WTC11 (cell line): Measurements from ENCODE around the gene TTL. TPM values are rescaled to one million over a fixed set of nuclear protein-coding genes. Genes with fewer than 3 reads are reported as not detected.
A peak's percentile ranks its signal among the peaks of the same experiment; 100 is the strongest.

Experiments used
- ATAC-seq: fragments of 200-7000 bp; cut with Tn5 transposase; 2 replicates; pipeline ENCODE4 v1.10.0; 2021; ENCODE audit warnings: mild to moderate bottlenecking, moderate library complexity
- CTCF ChIA-PET: fragments of 300-600 bp; sonication (Branson Sonifier 250); formaldehyde crosslinking; loops from one replicate; lab custom pipeline; 2021; ENCODE audit warnings: antibody characterized with exemption; lab: Charles Lee
- POLR2A ChIA-PET: fragments of 350-600 bp; sonication (Branson Sonifier 250); formaldehyde crosslinking; loops from one replicate; lab custom pipeline; 2021; ENCODE audit warnings: antibody characterized with exemption; lab: Charles Lee
- DNase-seq: peaks from one replicate; pipeline ENCODE4 v3.0.0; 2021; ENCODE audit warnings: low spot score
- H3K27ac Mint-ChIP-seq: 2 replicates; pipeline ENCODE4 v1.8.0; 2021; ENCODE audit warnings: mixed read lengths
- H3K27me3 Mint-ChIP-seq: 2 replicates; pipeline ENCODE4 v1.8.0; 2021; ENCODE audit warnings: low read depth, mild to moderate bottlenecking, moderate library complexity, mixed read lengths
- H3K36me3 Mint-ChIP-seq: 2 replicates; pipeline ENCODE4 v1.8.0; 2021; ENCODE audit warnings: mixed read lengths
- H3K4me1 Mint-ChIP-seq: 2 replicates; pipeline ENCODE4 v1.8.0; 2022; ENCODE audit warnings: mixed read lengths
- H3K4me3 Mint-ChIP-seq: 2 replicates; pipeline ENCODE4 v1.8.0; 2021; ENCODE audit warnings: mild to moderate bottlenecking, moderate library complexity, mixed read lengths
- H3K9me3 Mint-ChIP-seq: 2 replicates; pipeline ENCODE4 v1.8.0; 2021; ENCODE audit warnings: mixed read lengths
- CREM ChIP-seq: sonication (generic); formaldehyde crosslinking; IDR thresholded peaks from 2 replicates; pipeline ENCODE4 v1.8.1; 2022; ENCODE audit warnings: mild to moderate bottlenecking, missing genetic modification reagents, moderate library complexity
- CTCF ChIP-seq: fragments of 200-600 bp; IDR thresholded peaks from 2 replicates; pipeline ENCODE4 v1.8.0; 2022; ENCODE audit warnings: antibody characterized with exemption
- E2F1 ChIP-seq: sonication (generic); formaldehyde crosslinking; IDR thresholded peaks from 2 replicates; pipeline ENCODE4 v1.8.0; 2022; ENCODE audit warnings: mild to moderate bottlenecking, missing genetic modification reagents
- ELF4 ChIP-seq: sonication (generic); formaldehyde crosslinking; IDR thresholded peaks from 2 replicates; pipeline ENCODE4 v1.8.1; 2022; ENCODE audit warnings: low read depth, mild to moderate bottlenecking, moderate library complexity, missing genetic modification reagents
- FOXJ3 ChIP-seq: sonication (generic); formaldehyde crosslinking; IDR thresholded peaks from 2 replicates; pipeline ENCODE4 v1.9.0; 2021; ENCODE audit warnings: missing genetic modification reagents, mild to moderate bottlenecking, borderline replicate concordance
- IRF2 ChIP-seq: sonication (generic); formaldehyde crosslinking; IDR thresholded peaks from 2 replicates; pipeline ENCODE4 v1.8.0; 2022; ENCODE audit warnings: low read depth, missing genetic modification reagents, borderline replicate concordance
- JUN ChIP-seq: sonication (generic); formaldehyde crosslinking; IDR thresholded peaks from 2 replicates; pipeline ENCODE4 v1.8.0; 2023; ENCODE audit warnings: mild to moderate bottlenecking, missing genetic modification reagents
- PRDM15 ChIP-seq: sonication (generic); formaldehyde crosslinking; IDR thresholded peaks from 2 replicates; pipeline ENCODE4 v1.8.0; 2022; ENCODE audit warnings: missing genetic modification reagents
- RELA ChIP-seq: sonication (generic); formaldehyde crosslinking; IDR thresholded peaks from 2 replicates; pipeline ENCODE4 v1.8.1; 2022; ENCODE audit warnings: missing genetic modification reagents, mild to moderate bottlenecking, borderline replicate concordance
- SMAD4 ChIP-seq: sonication (generic); formaldehyde crosslinking; IDR thresholded peaks from 2 replicates; pipeline ENCODE4 v1.8.0; 2022; ENCODE audit warnings: mild to moderate bottlenecking, missing genetic modification reagents
- SP1 ChIP-seq: sonication (generic); formaldehyde crosslinking; conservative IDR thresholded peaks from 2 replicates; pipeline ENCODE4 v1.8.1; 2022; ENCODE audit warnings: missing genetic modification reagents
- USF2 ChIP-seq: sonication (generic); formaldehyde crosslinking; IDR thresholded peaks from 2 replicates; pipeline ENCODE4 v1.8.1; 2023; ENCODE audit warnings: mild to moderate bottlenecking, missing genetic modification reagents, moderate library complexity
- ZMAT4 ChIP-seq: fragments of 250-450 bp; sonication (Bioruptor Pico); IDR thresholded peaks from 2 replicates; pipeline ENCODE4 v1.9.0; 2021; ENCODE audit warnings: mild to moderate bottlenecking
- ZNF121 ChIP-seq: sonication (generic); formaldehyde crosslinking; IDR thresholded peaks from 2 replicates; pipeline ENCODE4 v1.8.0; 2023; ENCODE audit warnings: missing genetic modification reagents
- ZNF263 ChIP-seq: sonication (generic); formaldehyde crosslinking; IDR thresholded peaks from 2 replicates; pipeline ENCODE4 v1.8.1; 2022; ENCODE audit warnings: low read depth, mild to moderate bottlenecking, moderate library complexity, missing genetic modification reagents
- ZNF396 ChIP-seq: fragments of 250-450 bp; sonication (Bioruptor Pico); IDR thresholded peaks from 2 replicates; pipeline ENCODE4 v1.8.0; 2021; ENCODE audit warnings: mild to moderate bottlenecking, moderate library complexity, borderline replicate concordance
- ZNF423 ChIP-seq: fragments of 250-450 bp; sonication (Bioruptor Pico); IDR thresholded peaks from 2 replicates; pipeline ENCODE4 v2.1.2; 2022; ENCODE audit warnings: mild to moderate bottlenecking, moderate library complexity
- total RNA-seq: library from RNA; stranded (reverse); gene quantifications from 3 replicates; pipeline ENCODE4 v1.2.3, GENCODE V29; 2021
- TF ChIP-seq, protein P1 (sequence below): sonication (generic); formaldehyde crosslinking; IDR thresholded peaks from 2 replicates; pipeline ENCODE4 v1.8.0; 2023; ENCODE audit warnings: missing genetic modification reagents
- TF ChIP-seq, protein P2 (sequence below): fragments of 250-450 bp; sonication (Bioruptor Pico); conservative IDR thresholded peaks from 2 replicates; pipeline ENCODE4 v1.9.0; 2021; ENCODE audit warnings: mild to moderate bottlenecking
- TF ChIP-seq, protein P3 (sequence below): sonication (generic); formaldehyde crosslinking; IDR thresholded peaks from 2 replicates; pipeline ENCODE4 v1.8.0; 2022; ENCODE audit warnings: mild to moderate bottlenecking, missing genetic modification reagents

The TTL gene
- total RNA-seq, 1 experiment from 2014 or later = 44.2 TPM

DNA sequence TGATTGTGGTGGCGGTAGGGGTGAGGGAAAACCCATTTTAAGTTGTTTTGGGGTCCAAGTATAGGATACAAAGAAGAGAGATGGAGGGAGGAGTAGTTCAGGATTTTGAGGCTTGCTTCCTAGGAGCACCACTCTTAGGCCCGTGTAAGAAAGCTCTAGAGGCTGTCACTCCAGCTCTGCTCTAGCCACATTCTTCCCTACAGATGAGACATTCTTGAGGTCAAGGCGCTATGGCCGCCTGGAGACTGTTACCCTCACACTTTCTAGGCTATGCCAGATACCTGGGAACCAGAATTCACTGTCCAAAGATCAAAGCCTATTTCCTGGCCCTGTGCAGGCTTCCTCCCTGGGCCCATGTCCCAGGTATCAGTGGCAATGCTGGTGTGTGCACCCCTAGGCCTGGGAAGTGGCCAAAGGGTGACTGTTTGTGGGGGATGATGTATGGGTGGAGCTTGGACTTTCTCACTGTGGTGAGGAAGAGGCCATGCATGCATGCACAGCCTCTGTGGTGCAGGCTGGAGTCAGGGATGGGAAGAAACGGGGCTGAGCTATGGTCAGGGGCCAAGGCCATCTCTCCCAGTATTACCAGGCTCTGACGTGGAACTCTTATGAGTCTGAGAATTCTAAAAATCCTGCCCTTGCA, 7.0 kb upstream of the TTL start:
- POLR2A ChIA-PET = no interaction called here
- TF ChIP-seq ZNF121 = no peak
- no peak for TF ChIP-seq JUN (CRISPR knock-in tag)
- TF ChIP-seq RELA (CRISPR knock-in tag) = no peak
- TF ChIP-seq ZNF396 (CRISPR knock-in tag) = no peak
- TF ChIP-seq, protein P1, sequence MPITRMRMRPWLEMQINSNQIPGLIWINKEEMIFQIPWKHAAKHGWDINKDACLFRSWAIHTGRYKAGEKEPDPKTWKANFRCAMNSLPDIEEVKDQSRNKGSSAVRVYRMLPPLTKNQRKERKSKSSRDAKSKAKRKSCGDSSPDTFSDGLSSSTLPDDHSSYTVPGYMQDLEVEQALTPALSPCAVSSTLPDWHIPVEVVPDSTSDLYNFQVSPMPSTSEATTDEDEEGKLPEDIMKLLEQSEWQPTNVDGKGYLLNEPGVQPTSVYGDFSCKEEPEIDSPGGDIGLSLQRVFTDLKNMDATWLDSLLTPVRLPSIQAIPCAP (CRISPR knock-in tag) = no peak
- no peak for TF ChIP-seq FOXJ3 (CRISPR knock-in tag)
- TF ChIP-seq ZNF423 = no peak
- H3K4me1 Mint-ChIP-seq = no peaks in the 10 kb centered on the region
- no peaks in the 10 kb centered on the region for H3K36me3 Mint-ChIP-seq
- no peak overlapping the region for H3K4me3 Mint-ChIP-seq
- DNase-seq (no peak), ATAC-seq (no peak)
- H3K27me3 Mint-ChIP-seq = peaks cover 3% of the 10 kb centered on the region
- CTCF ChIA-PET = no interaction called here
- H3K27ac Mint-ChIP-seq = no peak overlapping the region
- no peaks in the 10 kb centered on the region for H3K9me3 Mint-ChIP-seq

- DNase-seq (no peak), ATAC-seq (no peak)
- Mint-ChIP-seq H3K4me3 (no peak overlapping the region), H3K27ac (no peak overlapping the region), H3K4me1 (peaks cover 4% of the 10 kb centered on the region; the same call in 1 of the 2 replicates), H3K27me3 (peaks cover 8% of the 10 kb centered on the region), H3K9me3 (no peaks in the 10 kb centered on the region), H3K36me3 (no peaks in the 10 kb centered on the region)
- CTCF ChIA-PET = no interaction called here
- POLR2A ChIA-PET = no interaction called here
- TF ChIP-seq ELF4 (CRISPR knock-in tag) (no peak), ZNF396 (CRISPR knock-in tag) (no peak), CTCF (no peak), CREM (no peak), USF2 (no peak), ZMAT4 (CRISPR knock-in tag) (no peak), SP1 (CRISPR knock-in tag) (no peak)
- TF ChIP-seq, protein P2, sequence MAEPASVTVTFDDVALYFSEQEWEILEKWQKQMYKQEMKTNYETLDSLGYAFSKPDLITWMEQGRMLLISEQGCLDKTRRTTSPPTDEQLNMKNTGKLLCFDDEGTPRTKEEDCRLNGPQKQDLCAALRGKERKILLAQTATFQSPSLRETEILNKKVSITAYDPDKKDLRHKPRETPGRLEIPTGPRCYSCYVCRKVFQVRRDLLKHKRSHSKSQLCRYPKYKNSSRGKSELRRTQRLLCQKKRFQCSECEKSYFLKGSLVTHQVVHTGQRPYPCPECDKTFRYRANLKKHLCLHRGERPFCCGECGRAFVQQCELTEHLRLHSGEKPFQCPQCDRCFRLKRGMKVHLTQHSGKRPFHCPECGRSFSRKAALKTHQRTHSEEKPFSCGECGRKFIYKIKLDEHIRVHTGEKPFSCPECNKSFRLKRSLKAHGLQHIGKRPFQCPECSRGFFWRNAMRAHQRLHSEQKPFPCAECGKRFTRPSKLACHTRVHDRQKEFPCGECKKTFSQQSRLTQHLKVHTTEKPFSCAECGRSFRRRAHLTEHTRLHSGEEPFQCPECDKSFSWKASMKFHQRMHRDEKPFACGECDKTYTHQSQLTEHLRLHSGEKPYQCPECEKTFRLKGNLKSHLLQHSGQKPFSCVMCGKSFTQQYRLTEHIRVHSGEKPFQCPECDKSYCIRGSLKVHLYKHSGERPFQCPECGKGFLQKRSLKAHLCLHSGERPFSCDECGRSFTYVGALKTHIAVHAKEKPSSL = no peak
- TF ChIP-seq, protein P3, sequence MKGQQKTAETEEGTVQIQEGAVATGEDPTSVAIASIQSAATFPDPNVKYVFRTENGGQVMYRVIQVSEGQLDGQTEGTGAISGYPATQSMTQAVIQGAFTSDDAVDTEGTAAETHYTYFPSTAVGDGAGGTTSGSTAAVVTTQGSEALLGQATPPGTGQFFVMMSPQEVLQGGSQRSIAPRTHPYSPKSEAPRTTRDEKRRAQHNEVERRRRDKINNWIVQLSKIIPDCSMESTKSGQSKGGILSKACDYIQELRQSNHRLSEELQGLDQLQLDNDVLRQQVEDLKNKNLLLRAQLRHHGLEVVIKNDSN (CRISPR knock-in tag) = no peak
Observed at GRCh38 chr2:112476434-112476833, 5.5 kb upstream of the TTL start.

GRCh38 chr2:112480530-112481049, 1.4 kb upstream of the TTL start:
- ATAC-seq = no peak
- ChIA-PET POLR2A (no interaction called here), CTCF (interaction anchor here (0.9 to 1.0 kb wide), 4 partner anchors 12 to 220 kb away, joined by 3 read pairs; no protein-coding TSS in a partner anchor)
- Mint-ChIP-seq H3K4me1 (peaks cover 13% of the 10 kb centered on the region), H3K36me3 (peaks cover 11% of the 10 kb centered on the region; the same call in 1 of the 2 replicates), H3K27ac (no peak overlapping the region), H3K9me3 (no peaks in the 10 kb centered on the region), H3K27me3 (peaks cover 22% of the 10 kb centered on the region), H3K4me3 (peak overlapping the region; percentile 90)
- DNase-seq = no peak
- TF ChIP-seq IRF2 (CRISPR knock-in tag) (no peak), SMAD4 (CRISPR knock-in tag) (no peak), ZNF263 (CRISPR knock-in tag) (no peak), PRDM15 (no peak), E2F1 (no peak)
